Measurements from ENCODE around the gene FRZB.

Gene FRZB

GRCh38 chr2:182834293-182834692 lies 32.1 kb downstream of the FRZB start:
- no peak overlapping the region for H3K4me3 ChIP-seq (ENCODE audit: low read depth, low read length)
- no peak for TF ChIP-seq CTCF (IDR thresholded peaks at IDR 0.05; ENCODE audit: low read depth, low read length)

GRCh38 chr2:182833084-182833854 lies 33.2 kb downstream of the FRZB start:
- no peak overlapping the region for H3K4me3 ChIP-seq (ENCODE audit: low read depth, low read length)
- TF ChIP-seq CTCF (IDR thresholded peaks at IDR 0.05; ENCODE audit: low read depth, low read length): no peak

GRCh38 chr2:182831921-182832320 lies 34.5 kb downstream of the FRZB start:
- TF ChIP-seq CTCF (IDR thresholded peaks at IDR 0.05; ENCODE audit: low read depth, low read length): no peak
- no peak overlapping the region for H3K4me3 ChIP-seq (ENCODE audit: low read depth, low read length)

GRCh38 chr2:182831101-182831500 lies 35.3 kb downstream of the FRZB start:
- no peak overlapping the region for H3K4me3 ChIP-seq (ENCODE audit: low read depth, low read length)
- TF ChIP-seq CTCF (IDR thresholded peaks at IDR 0.05; ENCODE audit: low read depth, low read length): no peak

GRCh38 chr2:182827182-182827879 lies 39.1 kb downstream of the FRZB start:
- H3K4me3 ChIP-seq (ENCODE audit: low read depth, low read length): no peak overlapping the region
- no peak for TF ChIP-seq CTCF (IDR thresholded peaks at IDR 0.05; ENCODE audit: low read depth, low read length)

GRCh38 chr2:182826496-182826895 lies 39.9 kb downstream of the FRZB start:
- no peak for TF ChIP-seq CTCF (IDR thresholded peaks at IDR 0.05; ENCODE audit: low read depth, low read length)
- H3K4me3 ChIP-seq (ENCODE audit: low read depth, low read length): no peak overlapping the region

- H3K4me3 ChIP-seq (ENCODE audit: low read depth, low read length): no peak overlapping the region
- TF ChIP-seq CTCF (IDR thresholded peaks at IDR 0.05; ENCODE audit: low read depth, low read length): no peak
These were observed 40.4 kb downstream of the FRZB start for GRCh38 chr2:182826064-182826463.

Measured in WI38 (cell line).